Anterior cingulate cortex (tissue), 58 donors: Measurements from ENCODE around the gene SP7.
"Not testable (repeated sequence)": the region's sequence is repeated elsewhere in the genome, so short reads cannot be mapped to it uniquely, and the experiment has no call there.

Source experiments
- DNase-seq, 58 donors: peaks; one replicate each; lab custom pipeline; 2025; lab: John Stamatoyannopoulos, UW

Gene SP7

GRCh38 chr12:53325511-53326061 lies 10.6 kb downstream of the SP7 start:
- peak in 56 of 58 donors; percentile 5 to 93 (median 74) for DNase-seq

- peak in 56 of 58 donors; percentile 26 to 92 (median 84) for DNase-seq
Observed at GRCh38 chr12:53324779-53325510, 11.2 kb downstream of the SP7 start.

- DNase-seq, result peak in 6 of 58 donors; percentile 42 to 61 (median 54)
Observed at GRCh38 chr12:53324113-53324778, 11.9 kb downstream of the SP7 start.

GRCh38 chr12:53320352-53321195 lies 15.6 kb downstream of the SP7 start:
- DNase-seq, result no peak

GRCh38 chr12:53313996-53314395 lies 22.2 kb downstream of the SP7 start:
- DNase-seq, result no peak

GRCh38 chr12:53308276-53308675 lies 27.9 kb downstream of the SP7 start:
- DNase-seq, result no peak

GRCh38 chr12:53306826-53307225 lies 29.3 kb downstream of the SP7 start:
- no peak for DNase-seq

GRCh38 chr12:53302903-53303302 lies 33.3 kb downstream of the SP7 start:
- no peak for DNase-seq

- DNase-seq, result peak in 3 of 58 donors; percentile 27 to 44 (median 33)
Observed at GRCh38 chr12:53300187-53300586, 36.0 kb downstream of the SP7 start.

- peak; percentile 44 to 96 (median 86) for DNase-seq
Observed at GRCh38 chr12:53299454-53300180, 36.5 kb downstream of the SP7 start, which contains the start of gene MYG1. Gene MYG1 (plus strand): TSS chr12:53299695. CDS start chr12:53299738, 43 bp downstream.

- no peak for DNase-seq
Observed at GRCh38 chr12:53299101-53299453, 37.1 kb downstream of the SP7 start.

- no peak for DNase-seq
Observed at GRCh38 chr12:53298164-53298563, 38.0 kb downstream of the SP7 start.

GRCh38 chr12:53297106-53297505 lies 39.0 kb downstream of the SP7 start:
- DNase-seq, result not testable (repeated sequence)

GRCh38 chr12:53295891-53296219 lies 40.3 kb downstream of the SP7 start:
- no peak for DNase-seq

GRCh38 chr12:53295070-53295890 lies 40.9 kb downstream of the SP7 start, which contains the start of gene PFDN5:
Gene PFDN5 (plus strand): TSS chr12:53295542. CDS start chr12:53295568, 26 bp downstream.
- DNase-seq, result peak; percentile 35 to 94 (median 84)

- no peak for DNase-seq
Observed at GRCh38 chr12:53292426-53292825, 43.7 kb downstream of the SP7 start.

- no peak for DNase-seq
Observed at GRCh38 chr12:53290661-53291060, 45.5 kb downstream of the SP7 start.

- no peak for DNase-seq
Observed at GRCh38 chr12:53289891-53290290, 46.3 kb downstream of the SP7 start.

GRCh38 chr12:53288322-53288721 lies 47.8 kb downstream of the SP7 start:
- no peak for DNase-seq
